Erythroblast (primary cell): ENCODE data around the gene DPF3.

ENCODE experiments used
- DNase-seq, 2 experiments: peaks; one replicate each; lab custom pipeline; 2025; lab: John Stamatoyannopoulos, UW
- GATA1 ChIP-seq: IDR thresholded peaks from 2 replicates; pipeline ENCODE4 v1.6.1; 2011; ENCODE audit warnings: low read depth, mild to moderate bottlenecking, control low read depth, low read length, moderate library complexity
- POLR2A ChIP-seq: IDR thresholded peaks from 2 replicates; pipeline ENCODE4 v1.6.1; 2011; ENCODE audit warnings: mild to moderate bottlenecking, low read length

The DPF3 gene

DNA sequence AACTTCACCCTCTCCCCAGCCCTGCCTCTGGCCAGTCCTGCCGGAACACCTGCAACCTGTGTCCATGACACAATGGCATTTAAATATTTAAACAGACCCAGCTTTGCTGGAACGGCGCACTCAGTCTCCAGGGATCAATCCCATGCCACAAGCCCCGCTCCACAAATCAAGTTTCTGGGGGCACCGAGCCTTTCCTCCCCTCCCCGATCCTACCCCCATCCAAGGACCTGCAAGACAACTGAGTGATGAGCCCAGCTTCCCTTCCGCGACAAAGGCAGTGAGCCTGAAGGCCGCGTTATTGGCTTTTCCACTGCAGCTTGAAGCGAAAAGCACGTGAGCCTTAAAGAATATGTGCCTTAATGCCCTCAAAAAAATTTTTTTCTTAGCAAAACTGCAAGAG is 185.7 kb downstream of the DPF3 start:
- DNase-seq = no peak
- no peak for TF ChIP-seq GATA1
- TF ChIP-seq POLR2A = no peak

DNA sequence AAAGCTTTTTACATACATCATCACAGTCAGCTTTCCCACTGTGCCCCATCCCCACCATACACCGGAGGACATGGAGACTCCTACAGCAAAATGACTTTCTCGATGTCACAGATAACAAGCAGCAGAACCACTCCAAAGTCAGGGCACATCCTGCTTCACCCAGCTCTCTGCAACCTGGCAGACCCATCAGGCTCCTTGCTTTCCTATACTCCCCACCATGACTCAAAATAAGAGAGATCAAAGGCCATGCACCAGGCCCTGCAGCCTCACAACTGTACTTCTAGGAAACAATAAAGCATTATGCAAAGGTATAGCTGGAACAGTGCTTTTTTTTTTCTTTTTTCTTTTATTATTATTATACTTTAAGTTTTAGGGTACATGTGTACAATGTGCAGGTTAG is 187.4 kb downstream of the DPF3 start:
- DNase-seq = no peak
- TF ChIP-seq GATA1 = no peak
- TF ChIP-seq POLR2A = no peak

DNA sequence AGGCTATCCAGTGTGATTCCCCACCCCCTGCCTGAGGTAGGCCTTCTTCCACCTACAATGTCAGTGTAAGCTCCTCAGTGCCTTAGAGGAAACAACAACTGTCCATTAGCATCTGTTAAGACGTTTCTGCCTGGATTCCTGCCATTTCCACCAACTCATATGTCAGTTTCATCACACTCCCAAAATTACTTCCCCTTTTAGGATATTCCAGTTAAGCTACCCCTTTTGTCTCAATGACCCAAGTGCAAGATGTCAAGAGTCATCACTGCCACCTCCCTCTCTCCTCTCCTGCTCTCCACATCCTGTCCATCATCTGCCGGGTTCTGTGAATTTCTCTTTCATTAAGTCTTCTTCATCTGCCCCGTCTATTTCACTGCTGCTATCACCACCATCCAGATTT is 189.4 kb downstream of the DPF3 start:
- DNase-seq = no peak

DNA sequence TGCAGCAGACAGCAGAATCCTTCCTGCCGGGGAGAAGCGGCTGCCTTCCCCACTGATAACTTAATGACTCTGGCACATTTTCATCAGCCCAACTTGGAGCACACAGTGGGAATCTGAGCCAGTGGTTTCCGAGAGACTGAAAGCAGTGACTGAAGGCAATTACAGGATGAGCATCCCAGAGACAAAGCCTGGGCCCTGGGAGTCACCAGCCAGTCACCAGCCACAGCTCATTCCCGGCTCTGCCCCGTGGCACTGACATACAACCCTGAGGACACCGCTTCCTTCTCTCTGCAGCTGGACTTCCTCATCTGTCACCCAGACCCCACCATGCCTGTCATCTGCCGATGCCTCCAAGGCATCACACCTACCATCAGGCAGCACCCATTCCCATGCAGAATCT is 192.3 kb downstream of the DPF3 start:
- TF ChIP-seq GATA1 (no peak), POLR2A (no peak)
- no peak for DNase-seq

More for the DNA sequence above, 189.4 kb downstream of the DPF3 start:
- no peak for TF ChIP-seq GATA1

DNA sequence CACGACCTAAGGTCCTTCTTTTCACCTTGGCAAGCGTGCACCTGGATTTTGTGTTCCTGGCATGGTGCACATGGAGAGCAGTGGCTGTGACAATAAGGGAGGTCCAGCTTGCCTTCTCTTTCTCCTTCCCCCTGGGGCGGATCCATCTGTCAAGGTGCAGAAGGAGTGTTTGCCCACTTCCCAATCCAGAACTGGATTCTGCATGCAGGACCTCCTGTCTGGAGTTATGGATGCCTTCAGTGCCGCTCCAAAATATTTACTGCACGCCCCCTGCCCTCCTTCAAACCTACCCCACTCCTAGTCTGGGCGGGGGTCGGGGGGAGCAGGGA is 192.7 kb downstream of the DPF3 start:
- no peak for TF ChIP-seq GATA1
- TF ChIP-seq POLR2A = no peak
- DNase-seq = no peak

DNA sequence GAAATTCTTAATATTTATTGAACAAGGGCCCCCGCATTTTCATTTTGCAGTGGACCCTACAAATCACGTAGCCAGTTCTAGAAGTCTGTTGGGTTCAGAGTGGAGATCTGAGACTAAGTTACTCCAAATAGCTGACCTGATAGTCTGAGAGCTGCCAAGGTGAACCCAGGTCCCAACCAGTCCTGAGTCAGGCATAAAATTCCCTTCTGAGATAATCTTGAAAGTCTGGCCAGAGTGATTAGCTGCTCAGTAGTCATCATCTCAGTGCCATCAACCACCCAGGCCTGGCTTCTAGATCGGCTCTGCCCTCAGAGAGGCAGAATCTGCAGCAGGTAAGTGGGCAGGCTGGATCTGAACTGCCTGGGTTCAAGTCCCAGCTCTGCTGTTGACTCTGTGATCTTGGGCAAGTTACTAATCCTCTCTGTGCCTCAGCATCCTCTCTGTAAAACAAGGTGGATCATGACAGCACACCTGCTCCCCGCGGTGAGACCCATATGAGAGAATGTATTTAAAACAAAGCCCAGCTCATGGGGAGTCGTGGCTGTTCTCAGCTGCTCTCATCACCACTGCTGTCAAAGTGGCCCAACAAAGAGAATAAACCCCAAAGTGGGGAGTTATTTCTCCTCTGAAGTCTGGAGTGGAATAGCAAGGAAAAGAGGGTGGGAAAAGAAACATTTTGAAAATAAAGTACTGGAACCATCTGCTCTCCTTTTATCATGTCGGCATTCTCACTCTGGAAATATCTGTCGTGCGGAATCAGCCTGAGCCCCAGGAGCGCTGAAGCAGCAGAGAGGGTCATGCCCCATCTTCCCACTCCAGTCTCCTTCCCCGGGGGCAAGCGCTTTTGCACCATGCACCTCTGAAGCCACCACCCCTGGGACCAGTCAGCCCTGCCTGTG is 193.3 kb downstream of the DPF3 start:
- TF ChIP-seq GATA1 (no peak), POLR2A (no peak)
- DNase-seq = no peak

DNA sequence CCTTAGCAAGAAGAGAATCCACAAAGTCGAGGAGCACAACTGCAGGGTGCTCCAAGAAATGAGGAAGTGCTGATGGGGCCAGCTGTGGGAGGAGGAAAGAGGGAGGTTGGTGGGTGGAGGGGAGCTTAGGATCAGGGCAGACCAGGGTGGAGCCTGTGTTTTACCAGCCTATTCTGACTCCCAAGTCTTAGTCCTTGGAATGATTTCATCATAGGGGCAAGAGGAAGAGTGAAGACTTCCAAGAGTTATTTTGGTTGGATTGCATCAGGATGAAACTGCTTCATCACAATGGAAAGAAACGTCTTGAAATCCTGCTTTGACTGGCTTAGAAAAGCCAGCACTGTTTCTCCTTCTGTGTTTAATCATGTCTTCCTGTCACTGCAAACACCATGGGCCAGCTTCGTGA is 194.0 kb downstream of the DPF3 start:
- DNase-seq = no peak
- TF ChIP-seq GATA1 = no peak

DNA sequence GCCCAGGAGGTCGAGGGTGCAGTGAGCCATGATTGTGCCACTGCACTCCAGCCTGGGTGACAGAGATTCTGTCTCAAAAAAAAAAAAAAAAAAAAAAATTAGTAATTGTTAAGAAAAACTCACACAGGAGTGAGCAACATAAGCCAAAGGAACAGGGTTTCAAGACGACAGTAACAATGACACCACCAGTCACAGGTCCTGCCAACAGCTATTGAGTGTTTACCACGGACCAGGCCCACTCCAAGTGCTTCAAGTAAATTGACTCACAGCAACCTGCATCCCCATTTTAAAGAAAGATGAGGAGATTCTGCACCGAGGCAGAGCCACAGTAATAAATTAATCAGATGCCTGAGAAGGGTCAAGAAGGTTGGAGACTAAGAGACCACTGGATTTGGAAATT is 194.5 kb downstream of the DPF3 start:
- TF ChIP-seq GATA1 (no peak), POLR2A (no peak)
- no peak for DNase-seq

DNA sequence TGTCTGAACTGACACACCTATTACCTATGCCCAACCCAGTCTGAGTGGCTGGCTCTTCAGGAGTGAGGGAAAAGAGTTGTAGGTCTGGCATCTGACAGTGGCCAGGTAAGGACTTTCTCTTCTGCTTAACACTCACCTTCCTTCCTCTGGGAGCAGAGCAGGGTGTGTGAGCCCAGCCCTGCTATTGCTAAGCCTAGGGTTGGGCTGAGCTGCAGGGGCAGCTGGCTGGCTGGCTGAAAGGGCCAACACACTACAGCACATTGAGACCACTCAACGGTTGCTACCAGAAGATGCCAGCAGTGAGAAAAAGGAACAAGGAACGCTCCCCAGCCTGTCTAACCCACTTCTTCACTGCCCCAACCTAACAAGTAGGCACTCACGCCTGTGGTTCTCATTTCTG is 201.2 kb downstream of the DPF3 start:
- TF ChIP-seq POLR2A (no peak), GATA1 (no peak)
- no peak for DNase-seq

DNA sequence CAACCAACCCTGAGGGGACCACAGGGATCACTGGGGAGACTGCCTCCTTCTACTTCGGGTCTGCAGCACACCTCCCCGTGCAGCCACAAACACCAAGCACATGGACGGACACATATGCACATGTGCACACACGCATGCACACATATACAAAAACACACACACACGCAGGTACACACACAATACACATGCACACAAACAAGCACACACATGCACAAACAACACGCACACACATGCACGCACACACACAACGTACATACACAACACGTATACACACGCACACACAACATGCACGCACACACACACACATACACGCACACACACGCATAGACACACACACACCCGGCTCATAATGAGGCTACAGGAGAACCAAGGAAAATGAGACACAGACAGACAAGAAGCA is 203.6 kb downstream of the DPF3 start:
- DNase-seq = no peak
- TF ChIP-seq POLR2A = no peak
- TF ChIP-seq GATA1 = no peak

DNA sequence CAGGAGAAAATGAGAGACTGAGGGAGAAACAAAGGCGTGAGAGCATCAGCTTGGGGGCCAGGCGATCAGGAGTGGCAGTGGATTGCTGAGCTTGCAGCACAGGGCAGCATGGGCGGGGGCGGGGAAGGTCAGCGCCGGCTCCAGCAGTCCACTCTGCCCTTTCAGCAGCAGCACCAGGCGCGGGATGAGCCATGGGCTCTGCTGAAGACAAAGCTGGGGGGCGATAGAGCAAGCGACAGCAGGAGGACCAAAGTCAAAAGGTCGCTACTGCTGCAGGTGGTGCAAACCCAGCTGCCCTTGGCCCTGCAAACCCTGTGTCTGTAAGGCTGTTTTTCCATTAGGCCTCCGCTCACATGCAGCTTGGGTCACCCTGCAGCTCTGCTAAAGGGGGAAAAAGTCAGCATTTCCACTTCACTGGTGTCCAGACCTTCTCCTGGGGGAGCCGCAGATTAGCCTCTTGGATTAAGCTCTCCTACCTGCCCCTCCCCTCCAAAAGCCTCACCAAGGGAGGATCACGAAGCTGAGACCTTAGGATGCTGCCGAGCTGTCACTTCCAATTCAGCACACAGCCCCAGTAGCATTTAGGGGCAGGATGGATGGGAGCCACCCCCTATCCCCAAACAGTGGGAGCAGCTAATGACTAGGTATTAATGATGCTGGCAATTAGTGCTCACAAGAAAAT is 204.8 kb downstream of the DPF3 start:
- no peak for DNase-seq
- TF ChIP-seq POLR2A = no peak
- no peak for TF ChIP-seq GATA1

DNA sequence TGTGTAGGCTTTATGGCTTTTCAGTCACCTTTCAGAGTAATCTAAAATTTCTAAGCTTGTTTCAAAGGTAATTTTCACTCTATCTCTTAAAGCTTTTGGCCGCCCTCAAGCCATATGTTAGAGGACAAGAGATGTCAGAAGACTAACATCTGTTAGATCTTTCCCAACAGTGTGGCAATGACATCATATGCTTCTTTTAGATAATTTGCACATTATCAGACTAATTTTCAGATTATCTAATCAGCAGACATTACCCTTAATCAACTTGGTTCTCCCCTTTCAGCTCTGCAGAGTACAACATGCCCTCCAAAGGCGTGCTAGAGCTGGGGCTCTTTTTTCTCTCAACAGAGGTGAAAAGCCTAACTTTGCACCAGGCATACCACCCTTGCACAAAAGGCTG is 207.1 kb downstream of the DPF3 start:
- no peak for TF ChIP-seq GATA1
- TF ChIP-seq POLR2A = no peak
- DNase-seq = peak in 1 of 2 experiments; percentile 47

DNA sequence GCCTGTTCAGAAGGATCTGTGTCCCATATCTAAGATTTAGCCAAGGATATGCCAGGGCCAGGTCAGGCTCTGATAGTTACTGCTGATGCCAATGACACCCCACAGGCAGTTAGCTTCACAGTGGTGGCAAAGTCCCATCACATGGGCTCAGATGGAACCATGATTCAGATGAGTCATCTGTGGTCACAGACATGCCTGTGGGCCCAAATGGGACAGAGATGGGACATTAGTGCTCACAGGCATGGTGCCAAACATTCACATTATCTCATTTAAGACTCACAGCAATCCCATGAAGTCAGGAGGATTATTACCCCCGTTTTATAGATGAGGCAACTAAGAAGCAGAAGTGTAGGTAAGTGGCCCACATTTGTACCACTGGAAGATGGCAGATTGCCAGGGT is 207.8 kb downstream of the DPF3 start:
- TF ChIP-seq GATA1 (no peak), POLR2A (no peak)

DNA sequence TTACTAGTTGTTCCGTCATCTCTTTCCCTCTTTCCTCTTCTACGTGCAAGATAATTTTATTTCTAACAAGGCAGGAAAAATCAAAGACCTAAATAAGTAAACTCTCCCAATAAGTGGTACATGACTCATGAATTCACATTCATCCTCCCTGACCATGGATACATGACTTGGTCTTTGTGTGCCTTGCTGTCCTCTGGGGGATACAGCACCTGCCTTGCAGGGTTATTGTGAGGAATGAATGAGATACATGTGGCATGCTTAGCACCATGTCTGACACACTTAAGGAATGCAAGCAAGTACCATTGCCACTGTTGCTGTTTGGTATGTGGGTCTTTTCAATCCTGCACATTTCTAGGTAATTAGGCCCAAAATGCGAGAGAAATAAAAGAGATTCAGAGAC is 208.4 kb downstream of the DPF3 start:
- no peak for TF ChIP-seq POLR2A
- TF ChIP-seq GATA1 = no peak
- no peak for DNase-seq

More for the DNA sequence above, 207.8 kb downstream of the DPF3 start:
- peak; percentile 60 to 61 for DNase-seq
